CD4-positive, alpha-beta T cell treated with Interleukin-2 at 100 ng/mL for 4 hours (primary cell): ENCODE data around the gene MAP1LC3B2.

Source experiments
- DNase-seq: peaks from one replicate; pipeline ENCODE4 v3.0.0-alpha.2; 2020; ENCODE audit warnings: low spot score

The MAP1LC3B2 gene

DNA sequence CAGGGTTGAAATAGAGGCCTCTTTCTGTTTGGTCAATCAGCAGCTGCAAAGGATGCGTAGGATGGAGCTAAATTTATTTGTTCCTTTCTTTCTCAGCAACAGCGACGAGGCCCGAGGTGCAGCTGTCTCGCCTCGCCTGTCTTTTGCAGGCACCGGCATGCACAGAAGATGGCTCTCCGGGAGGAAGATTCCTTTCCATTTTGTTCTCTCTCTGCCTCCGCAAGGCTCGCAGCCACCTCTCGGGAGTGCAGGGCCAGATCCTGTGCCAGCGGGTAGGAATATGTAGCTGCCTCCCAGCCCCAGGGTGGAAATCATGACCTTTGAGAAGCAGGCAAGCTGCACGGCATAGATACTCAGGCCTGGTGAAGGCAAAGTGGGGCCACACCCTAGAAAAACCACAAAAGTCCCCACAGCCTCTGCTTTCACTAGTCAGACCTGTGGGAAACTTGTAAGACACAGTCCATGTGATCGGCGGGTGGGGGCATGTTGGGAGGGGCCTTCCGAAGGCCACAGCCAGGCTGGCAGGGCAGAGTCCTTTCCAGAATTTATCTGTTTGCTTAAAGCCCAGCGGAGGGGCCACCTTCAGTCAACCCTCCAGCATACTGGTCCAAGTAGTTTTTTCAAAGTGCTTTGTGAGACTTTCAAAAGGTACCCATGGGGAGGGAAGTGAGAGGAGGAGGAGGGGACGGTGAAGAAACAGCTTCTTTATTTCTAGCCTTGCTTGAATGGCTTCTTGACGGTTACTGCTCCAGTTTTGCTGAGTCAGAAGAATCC lies at the start of gene MAP1LC3B2:
TSS of gene MAP1LC3B2 (plus strand) at position 220 of the 774 bp plus-strand sequence. CDS start 16,562 bp downstream, outside the sequence.
- DNase-seq, result peak; percentile 89

- no peak for DNase-seq
These were observed 45.2 kb upstream of the MAP1LC3B2 start for GRCh38 chr12:116513944-116514343.

GRCh38 chr12:116515684-116516083 lies 43.5 kb upstream of the MAP1LC3B2 start:
- DNase-seq, result no peak

GRCh38 chr12:116516657-116517056 lies 42.5 kb upstream of the MAP1LC3B2 start:
- no peak for DNase-seq

DNA sequence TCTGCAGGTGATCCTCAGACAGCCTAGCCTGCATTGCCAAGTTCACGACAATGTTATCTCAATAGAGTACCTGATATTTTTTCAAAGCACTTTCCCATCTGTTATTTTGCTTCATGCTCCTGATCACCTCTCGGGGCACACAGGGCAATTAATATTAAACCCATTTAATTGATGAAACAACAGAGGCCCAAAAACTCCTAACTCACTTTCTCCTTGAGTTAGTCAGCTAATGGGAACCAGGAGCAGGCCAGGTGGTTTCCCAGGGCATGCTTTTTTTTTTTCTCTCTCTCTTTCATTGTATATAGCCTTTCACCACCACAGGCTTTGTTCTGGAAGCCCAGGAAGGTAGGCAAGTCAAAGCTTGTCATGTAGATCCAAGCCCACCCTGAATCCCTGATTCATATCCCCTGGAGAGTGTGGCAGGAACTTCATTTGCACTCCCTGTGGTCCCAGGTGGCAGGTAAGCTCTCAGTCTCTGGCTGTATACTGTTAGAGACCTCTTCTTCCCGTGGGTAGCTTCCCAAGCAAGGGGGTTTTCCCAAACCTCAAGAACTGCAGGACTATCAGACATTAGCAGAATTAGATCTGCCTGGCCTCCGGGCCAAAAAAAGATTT lies 41.6 kb upstream of the MAP1LC3B2 start:
- DNase-seq, result no peak

GRCh38 chr12:116520225-116520760 lies 38.9 kb upstream of the MAP1LC3B2 start:
- no peak for DNase-seq

- no peak for DNase-seq
These were observed 38.2 kb upstream of the MAP1LC3B2 start for GRCh38 chr12:116520801-116521471.

- no peak for DNase-seq
These were observed 34.9 kb upstream of the MAP1LC3B2 start for GRCh38 chr12:116524311-116524710.

GRCh38 chr12:116524964-116525379 lies 34.2 kb upstream of the MAP1LC3B2 start:
- no peak for DNase-seq

- no peak for DNase-seq
These were observed 33.7 kb upstream of the MAP1LC3B2 start for GRCh38 chr12:116525418-116526001.

GRCh38 chr12:116528065-116528464 lies 31.1 kb upstream of the MAP1LC3B2 start:
- no peak for DNase-seq

DNA sequence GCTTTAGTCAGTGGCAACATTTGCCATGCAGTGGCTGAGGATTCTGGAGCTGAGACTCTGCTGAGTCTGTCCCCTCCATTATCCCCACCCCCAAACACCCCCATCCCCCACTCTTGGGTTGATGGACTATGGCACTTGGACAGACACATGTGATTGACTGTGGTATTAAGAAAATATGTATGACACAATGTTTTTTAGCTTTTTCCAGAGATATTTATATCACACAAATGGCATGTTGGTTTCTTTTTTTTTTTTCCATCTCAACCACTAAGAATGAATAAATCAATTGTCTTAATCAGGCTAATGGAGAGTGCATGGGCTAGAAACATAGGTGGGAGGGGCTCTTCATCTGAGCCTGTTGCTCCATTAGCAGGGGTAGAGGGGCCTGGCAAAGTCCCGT lies 30.7 kb upstream of the MAP1LC3B2 start:
- DNase-seq, result no peak

DNA sequence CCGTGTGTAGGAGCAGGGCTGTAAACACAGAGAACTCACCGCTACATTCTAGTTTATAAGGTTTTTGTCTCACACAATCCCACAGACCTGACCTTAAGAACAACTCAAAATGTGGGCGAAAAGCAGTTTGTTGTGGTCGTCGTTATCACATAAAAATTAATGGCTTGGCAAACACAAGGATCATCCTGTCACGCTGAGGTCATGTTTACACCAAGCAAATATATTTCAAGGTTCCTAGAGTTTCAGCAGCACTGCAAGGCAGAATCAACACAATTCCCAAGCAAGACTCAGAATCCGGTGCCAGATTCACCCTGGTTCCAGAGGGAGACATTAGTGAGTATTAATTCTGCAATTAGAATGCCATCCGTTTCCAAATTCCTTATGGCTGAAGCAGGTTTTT lies 30.1 kb upstream of the MAP1LC3B2 start:
- no peak for DNase-seq

- no peak for DNase-seq
These were observed 29.5 kb upstream of the MAP1LC3B2 start for GRCh38 chr12:116529686-116530085.

DNA sequence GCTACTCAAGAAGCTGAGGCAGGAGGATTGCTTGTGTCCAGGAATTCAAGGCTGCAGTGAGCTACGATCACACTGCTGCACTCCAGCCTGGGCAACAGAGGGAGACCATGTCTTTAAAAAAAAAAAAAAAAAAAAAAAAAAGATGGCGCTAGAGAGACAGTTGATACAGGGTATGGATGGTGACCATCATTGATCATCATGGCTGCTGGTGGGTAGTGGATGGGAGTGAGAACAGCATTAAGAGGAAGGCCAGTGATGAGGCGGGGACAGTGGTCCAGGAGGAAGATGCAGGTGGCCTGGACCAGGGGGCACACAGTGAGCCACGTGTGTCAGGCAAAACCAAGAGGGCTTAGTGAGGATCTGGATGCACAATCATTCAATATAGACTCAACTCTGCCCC lies 26.8 kb upstream of the MAP1LC3B2 start:
- no peak for DNase-seq

DNA sequence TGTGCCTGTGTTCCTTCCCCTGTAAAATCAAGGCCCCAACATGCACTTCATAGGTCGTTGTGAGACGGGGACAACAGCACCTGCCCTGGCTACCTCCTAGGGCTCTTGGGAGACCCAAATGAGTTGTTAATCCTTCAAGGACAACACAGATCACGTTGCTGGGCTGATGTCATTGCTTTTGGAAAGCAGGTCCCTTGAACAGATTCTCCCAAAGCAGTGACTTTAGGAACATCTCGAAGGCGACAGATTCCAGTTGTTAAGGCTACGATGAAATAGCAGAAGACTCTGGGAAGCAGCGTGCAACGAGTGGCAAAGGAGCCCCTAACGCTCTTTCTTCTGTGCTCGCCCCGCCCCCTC lies 26.2 kb upstream of the MAP1LC3B2 start:
- no peak for DNase-seq

GRCh38 chr12:116533343-116534251 lies 25.6 kb upstream of the MAP1LC3B2 start:
- DNase-seq, result peak; percentile 67

DNA sequence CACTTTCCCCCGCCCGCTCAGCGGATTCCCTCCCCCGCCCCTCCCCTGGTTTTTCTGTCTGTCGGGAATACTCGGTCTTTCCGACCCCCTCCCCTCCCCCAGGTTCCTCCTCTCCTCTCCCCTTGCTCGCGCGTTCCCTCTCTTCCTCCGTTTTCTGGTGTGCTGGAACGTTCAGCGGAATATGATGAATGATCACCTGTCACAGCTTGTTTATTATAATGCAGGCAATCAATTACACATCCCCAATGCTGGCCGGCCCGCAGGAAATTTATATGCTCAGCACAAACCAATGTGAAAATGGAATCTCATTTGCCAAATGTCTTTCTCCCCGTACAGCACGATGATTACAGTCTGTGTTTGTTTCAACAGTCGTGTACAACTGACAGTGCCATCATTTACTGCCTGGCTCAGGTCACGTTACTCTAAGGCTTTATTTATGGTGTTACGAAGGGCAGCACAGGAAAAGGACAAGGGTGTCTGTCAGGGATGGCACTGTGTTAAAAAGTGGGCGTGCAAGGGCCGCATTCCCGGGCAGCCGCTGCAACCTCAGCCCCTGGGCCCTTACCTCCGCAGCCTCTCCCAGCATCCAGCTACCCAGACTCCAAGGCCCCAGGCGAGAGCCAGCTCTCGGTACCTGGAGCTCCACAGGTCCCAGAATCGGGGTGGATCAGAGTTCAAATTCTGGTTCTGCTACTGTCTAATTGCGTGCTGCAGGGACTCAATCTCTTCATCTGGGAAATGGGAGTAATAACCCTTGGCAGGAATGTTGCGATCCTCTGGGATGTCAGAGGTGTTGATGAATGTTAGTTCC lies 24.7 kb upstream of the MAP1LC3B2 start:
- DNase-seq, result no peak

DNA sequence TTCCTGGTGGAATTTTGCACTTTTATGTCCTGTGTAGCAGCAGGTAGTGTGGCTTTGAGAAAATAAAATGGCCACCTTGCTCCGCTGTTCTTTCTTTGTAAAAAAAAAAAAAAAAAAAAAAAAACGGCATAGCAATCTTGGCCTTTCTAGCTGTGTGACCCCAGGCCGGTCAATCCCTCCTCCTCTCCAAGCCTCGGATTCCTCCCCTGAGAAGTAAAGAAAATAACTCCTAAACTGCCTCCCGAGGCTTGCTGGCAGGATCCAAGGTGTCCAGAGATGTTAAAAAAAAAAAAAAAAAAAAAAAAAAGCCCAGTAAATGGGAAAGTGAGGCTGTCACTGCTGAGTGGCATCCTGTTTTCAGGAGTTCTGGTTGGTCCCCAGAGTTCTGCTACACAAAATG lies 23.9 kb upstream of the MAP1LC3B2 start:
- DNase-seq, result no peak

- no peak for DNase-seq
These were observed 21.9 kb upstream of the MAP1LC3B2 start for GRCh38 chr12:116537101-116537904.
